Hepatocyte (in vitro differentiated cells): ENCODE results near the gene OR52I2.

Experiments
- EZH2 ChIP-seq: fragments of 200-600 bp; sonication (generic); IDR thresholded peaks from 2 replicates; pipeline ENCODE4 v1.6.1; 2016; ENCODE audit warnings: antibody characterized with exemption, mild to moderate bottlenecking, borderline replicate concordance
- TF ChIP-seq, protein P1 (sequence below): fragments of 200-600 bp; sonication (generic); IDR thresholded peaks from 2 replicates; pipeline ENCODE4 v1.5.1; 2016; ENCODE audit warnings: antibody characterized with exemption, mild to moderate bottlenecking; ENCODE audit not compliant: poor library complexity

DNA sequence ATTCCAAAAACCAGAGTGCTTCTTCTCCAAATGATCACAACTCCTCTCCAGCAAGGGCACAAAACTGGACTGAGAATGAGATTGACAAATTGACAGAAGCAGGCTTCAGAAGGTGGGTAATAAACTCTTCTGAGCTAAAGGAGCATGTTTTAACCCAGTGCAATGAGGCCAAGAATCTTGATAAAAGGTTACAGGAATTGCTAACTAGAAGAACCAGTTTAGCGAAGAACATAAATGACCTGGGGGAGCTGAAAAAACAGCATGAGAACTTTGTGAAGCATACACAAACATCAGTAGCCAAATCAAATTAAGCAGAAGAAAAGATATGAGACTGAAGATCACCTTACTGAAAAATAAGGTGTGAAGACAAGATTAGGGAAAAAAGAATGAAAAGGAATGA is 21.1 kb upstream of the OR52I2 start:
- TF ChIP-seq EZH2, result no peak
- TF ChIP-seq, protein P1, sequence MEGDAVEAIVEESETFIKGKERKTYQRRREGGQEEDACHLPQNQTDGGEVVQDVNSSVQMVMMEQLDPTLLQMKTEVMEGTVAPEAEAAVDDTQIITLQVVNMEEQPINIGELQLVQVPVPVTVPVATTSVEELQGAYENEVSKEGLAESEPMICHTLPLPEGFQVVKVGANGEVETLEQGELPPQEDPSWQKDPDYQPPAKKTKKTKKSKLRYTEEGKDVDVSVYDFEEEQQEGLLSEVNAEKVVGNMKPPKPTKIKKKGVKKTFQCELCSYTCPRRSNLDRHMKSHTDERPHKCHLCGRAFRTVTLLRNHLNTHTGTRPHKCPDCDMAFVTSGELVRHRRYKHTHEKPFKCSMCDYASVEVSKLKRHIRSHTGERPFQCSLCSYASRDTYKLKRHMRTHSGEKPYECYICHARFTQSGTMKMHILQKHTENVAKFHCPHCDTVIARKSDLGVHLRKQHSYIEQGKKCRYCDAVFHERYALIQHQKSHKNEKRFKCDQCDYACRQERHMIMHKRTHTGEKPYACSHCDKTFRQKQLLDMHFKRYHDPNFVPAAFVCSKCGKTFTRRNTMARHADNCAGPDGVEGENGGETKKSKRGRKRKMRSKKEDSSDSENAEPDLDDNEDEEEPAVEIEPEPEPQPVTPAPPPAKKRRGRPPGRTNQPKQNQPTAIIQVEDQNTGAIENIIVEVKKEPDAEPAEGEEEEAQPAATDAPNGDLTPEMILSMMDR, result no peak
